ENCODE measurements around the gene C6orf89.
"Not testable (repeated sequence)": the region's sequence is repeated elsewhere in the genome, so short reads cannot be mapped to it uniquely, and the experiment has no call there.

Gene C6orf89

DNA sequence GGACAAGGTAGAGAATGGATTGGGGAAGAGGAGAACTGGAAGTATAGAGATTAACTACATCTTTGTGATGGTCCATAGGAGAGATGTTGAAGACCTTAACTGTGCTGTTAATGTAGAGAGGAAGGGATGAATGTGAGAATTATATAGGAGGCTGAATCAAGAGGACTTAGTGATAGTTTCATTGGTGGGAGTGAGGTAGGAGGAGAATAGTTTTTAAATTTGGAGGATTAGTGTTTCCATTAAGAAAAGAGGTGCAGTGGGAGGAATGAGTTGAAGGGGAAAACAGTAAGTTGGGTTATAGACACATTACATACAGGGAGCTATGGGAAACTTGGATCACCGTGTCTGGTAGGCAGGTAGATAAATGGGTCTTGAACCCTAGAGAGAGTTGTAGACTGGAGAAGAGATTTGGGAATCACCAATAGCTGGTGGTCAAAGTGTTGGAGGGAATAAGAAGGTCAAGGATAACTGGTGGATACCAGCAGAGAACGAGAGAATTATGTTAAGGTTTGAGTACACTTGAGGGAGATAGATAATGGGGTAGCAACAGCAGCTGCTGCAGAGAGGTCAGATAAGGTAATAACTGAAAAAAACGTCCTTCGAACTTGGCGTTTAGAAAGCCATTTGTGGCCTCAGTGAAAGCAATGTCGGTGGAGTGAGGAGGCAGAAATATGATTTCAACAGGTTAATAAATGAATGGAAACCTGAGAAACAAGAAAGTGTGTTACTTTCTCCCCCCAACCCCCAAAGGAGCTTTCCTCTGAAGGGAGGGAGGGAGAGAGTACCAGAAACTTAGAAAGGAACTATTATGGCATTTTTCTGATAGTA lies 3.1 kb downstream of the C6orf89 start:
- DNase-seq: no peak

DNA sequence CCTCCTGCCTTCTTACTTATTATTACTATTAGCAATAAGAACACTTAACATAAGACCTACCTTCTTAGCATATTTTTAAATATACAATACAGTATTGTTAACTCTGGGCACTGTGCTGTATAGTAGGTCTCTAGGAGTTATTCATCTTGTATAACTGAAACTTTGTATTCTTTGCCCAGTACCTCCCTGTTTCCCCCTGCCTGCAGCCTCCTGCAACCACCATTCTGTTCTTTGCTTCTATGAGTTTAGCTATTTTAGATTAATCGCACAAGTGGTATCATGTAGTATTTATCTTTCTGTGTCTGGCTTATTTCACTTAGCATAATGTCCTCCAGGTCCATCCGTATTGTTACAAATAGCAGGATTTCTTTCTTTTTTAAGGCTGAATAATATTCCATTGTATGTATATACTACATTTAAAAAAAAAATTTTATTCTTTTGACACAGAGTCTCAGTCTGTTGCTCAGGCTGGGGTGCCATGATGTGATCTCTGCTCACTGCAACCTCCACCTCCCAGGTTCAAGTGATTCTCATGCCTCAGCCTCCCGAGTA lies 4.4 kb downstream of the C6orf89 start:
- DNase-seq: no peak

DNA sequence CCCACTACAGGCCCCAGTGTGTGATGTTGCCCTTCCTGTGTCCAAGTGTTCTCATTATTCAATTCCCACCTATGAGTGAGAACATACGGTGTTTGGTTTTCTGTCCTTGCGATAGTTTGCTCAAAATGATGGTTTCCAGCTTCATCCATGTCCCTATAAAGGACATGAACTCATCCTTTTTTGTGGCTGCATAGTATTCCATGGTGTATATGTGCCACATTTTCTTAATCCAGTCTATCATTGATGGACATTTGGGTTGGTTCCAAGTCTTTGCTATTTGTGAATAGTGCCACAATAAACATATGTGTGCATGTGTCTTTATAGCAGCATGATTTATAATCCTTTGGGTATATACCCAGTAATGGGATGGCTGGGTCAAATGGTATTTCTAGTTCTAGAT lies 5.4 kb downstream of the C6orf89 start:
- not testable (repeated sequence) for DNase-seq

DNA sequence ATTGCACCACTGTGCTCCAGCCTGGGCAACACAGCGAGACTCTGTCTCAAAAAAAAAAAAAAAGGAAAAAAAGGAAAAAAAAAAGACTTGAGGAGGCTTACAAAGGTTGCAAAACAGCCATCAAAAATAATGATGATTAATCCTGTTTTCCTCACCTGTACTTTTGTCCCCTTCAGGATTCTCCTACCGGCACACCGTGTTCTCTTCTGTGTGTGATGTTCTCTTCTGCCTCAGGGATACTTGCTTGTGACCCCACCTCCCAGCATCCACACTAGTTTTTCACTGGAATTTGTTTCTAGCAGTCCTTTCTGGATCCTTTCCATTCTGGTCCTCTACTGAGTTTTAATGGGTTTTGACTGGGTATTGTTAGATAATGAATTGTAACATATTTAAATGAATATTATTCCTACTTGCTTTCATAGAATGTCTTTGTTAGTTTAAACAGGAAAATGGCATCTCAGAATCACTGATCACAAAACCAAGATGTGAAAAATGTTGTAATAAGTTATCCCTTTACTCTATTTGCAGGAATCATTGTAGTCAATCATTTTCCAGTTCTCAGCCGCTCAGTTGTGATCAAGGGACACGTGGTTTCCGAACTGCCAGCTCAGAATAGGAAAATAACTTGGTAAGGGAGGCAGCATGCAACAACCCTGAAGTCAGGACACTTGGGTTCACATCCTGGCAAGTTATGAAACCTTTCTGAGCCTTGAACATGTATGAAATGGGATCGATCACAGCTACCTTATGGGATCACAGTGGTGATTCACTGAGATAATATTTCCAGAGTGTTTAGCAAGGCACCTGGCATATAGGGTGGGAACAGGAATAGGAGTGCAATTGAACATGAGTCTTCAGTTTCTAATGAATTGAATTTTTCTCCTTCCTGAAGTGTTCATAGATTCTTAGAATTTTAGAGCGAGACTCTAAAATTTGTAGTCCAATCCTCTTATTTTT lies 8.5 kb downstream of the C6orf89 start:
- no peak for DNase-seq

GRCh38 chr6:36897609-36898008 lies 11.9 kb downstream of the C6orf89 start:
- no peak for DNase-seq

- no peak for DNase-seq
Observed at GRCh38 chr6:36904114-36904513, 18.4 kb downstream of the C6orf89 start.

DNA sequence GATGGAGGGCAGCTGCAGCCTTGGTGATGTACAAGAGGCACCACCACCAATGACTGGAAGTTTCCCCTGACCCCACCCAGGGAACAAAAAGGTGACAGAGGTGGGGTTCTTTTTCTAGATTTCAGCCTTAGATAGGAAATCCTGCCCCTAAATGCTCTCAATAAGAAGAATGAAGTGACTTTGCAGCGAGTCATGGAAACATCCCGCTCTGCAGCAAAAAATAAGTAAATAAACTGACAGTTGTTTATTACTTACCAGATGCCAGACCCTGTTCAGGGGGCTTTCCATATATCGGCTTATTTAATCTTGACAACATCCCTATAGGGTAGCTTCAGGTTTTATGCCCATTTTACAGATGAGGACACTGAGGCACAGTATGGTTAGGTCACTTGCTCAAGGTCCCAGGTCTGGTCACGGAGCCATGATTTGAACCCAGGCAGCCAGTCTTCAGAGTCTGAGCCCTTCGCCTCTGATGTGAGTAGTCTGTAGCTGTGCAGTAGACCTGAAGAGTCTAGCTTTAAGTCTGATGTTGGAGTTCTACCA lies 19.2 kb downstream of the C6orf89 start:
- no peak for DNase-seq

DNA sequence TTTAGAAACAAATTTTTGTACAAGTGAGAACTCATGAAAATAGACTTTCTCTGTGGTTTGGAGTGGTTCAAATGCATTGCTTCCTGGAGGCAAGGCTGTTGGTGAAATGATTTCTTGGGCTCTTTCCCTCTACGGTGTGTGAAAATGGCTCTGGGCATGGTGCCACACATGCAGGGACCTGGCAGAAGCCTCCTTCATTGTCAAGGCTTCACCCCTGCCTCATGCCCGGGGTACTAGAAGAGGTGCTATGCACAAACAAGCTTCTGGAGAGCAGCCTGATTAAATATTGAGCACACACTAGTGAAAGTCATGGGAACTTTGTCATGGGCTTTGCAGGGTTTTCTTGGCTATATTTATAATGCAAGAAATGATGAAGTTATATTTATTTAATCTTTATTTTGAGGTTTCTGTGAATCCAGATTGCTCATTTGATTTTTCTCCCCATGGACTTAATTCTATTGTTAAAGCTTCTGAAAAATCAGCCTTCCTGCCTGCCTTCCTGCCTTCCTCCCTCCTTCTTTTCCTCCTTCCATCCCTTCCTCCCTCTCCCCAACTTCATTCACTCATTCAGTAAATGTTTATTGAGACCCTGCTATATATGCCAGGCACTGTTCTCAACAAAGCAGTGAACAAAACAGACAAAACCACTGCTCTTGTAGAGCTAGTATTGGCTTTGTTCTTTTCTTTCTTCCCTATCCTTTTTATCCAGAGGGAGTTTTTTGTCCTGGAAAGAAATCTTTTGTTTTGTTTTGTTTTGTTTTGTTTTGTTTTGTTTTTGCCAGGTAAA lies 21.0 kb downstream of the C6orf89 start:
- DNase-seq: no peak

DNA sequence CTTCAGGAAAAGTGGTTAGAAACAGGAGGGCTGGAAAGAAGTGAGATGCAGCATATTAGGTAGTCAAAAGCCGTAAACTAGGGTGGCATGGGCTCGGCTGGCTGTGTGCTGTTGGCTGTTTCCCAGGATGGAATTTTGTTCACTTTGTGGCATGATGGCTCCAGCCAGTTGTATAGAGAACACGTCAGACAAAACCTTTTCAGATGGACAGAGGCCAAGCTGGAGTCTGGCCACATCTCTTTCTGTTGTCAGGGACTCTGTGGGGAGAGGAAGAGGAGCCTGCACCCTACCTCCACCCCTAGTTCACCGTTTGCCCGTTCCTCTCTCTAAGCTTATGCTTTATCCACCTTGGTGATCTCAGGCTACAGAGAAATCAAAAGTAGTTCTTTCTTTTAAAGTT lies 22.0 kb downstream of the C6orf89 start:
- no peak for DNase-seq

DNA sequence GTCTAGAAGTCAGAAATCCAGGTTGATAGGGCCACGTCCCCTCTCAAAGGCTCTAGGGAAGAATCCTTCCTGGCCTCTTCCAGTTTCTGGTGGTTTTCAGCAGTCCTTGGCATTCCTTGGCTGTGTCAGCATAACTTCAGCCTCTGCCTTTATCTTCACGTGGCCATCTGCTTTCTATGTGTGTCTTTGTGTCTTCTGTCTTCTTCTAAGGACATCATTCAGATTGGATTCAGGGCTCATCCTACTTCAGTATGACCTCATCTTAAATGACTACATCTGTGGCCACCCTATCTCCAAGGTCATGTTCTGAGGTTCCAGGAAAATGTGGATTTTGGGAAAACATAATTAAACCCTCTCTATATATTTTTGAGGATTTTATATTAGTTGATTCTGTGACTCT lies 23.0 kb downstream of the C6orf89 start:
- DNase-seq: no peak

DNA sequence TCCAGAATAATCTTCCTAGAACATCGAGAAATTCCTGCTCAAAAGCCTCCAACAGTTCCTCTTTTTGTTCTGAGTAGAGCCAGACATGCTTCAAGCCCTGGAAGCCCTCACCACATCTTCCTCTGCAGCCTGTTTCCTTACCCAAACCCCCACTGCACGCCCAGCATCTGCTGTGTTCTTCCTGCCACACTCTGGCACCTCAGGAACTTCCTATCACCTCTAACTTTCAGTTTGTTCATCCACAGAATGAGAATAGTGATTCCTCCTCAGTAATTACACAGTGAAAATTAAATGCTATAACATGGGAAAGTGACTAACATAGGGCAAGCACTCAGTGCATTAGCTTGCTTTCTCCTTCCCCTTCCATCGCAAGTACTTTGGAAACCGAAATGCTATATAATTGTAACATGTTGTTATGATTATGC lies 26.3 kb downstream of the C6orf89 start:
- no peak for DNase-seq

DNA sequence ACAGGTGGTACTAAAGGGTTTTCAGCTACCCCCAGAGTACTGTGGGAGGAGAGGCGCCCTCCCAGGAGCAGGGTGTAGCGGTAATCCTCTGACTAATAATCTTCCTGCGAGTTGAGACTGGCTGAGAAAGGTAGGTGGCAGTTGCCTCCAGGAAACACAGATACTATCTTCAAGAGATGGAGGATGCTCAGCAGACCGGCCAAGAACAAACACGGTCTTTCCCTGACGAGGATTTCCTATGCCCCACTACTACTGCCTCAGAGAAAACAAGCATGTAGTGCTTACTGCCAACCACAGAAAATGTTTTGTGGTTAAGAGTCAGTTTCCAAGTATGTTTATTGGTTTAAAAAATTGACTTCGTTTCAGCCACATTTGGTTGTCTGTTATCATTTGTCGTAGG lies 26.8 kb downstream of the C6orf89 start:
- no peak for DNase-seq

DNA sequence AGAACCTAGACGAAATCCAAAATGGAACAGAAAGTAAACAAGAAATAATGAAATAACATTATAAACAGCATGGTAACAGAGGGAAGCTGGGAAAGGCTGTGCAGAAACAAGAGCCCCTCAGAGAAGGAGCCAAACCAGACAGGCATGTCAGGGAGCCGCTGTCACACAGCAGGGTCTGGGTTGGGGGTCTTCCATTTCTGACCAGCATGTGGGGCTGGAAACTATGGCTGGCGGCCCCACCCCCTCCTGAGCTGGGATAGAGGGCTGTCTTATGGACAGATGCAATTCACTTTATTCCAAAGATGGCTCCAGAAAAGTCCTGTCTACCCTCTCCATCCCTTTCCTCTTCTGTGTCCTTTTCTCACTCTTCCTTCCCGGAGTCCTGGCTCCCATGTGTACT lies 27.3 kb downstream of the C6orf89 start:
- no peak for DNase-seq

GRCh38 chr6:36914227-36914794 lies 28.6 kb downstream of the C6orf89 start:
- DNase-seq: no peak

GRCh38 chr6:36915599-36915998 lies 29.8 kb downstream of the C6orf89 start:
- DNase-seq: no peak

- no peak for DNase-seq
Observed at GRCh38 chr6:36916126-36916525, 30.4 kb downstream of the C6orf89 start.

GRCh38 chr6:36917541-36918193 lies 31.9 kb downstream of the C6orf89 start:
- DNase-seq: no peak

- DNase-seq: no peak
Observed at GRCh38 chr6:36920049-36920448, 34.3 kb downstream of the C6orf89 start.

DNA sequence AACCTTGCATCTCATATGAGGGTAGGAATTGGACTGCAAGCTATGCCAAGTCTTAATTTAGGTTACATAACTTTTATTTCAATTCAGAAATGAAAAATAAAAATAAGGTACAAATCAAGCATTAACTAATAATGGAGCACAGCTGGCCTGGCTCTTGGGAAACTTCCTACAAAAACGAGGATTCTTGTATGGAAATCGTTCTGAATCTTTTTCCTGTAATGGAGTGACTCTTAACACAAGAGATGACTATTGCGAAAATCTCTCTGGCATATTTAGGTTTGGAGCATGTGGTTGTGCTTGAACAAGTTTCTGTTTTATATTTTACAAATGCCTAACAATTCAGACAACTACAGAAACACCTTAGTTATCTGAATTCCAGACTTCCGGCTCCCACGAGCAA lies 34.8 kb downstream of the C6orf89 start:
- no peak for DNase-seq

DNA sequence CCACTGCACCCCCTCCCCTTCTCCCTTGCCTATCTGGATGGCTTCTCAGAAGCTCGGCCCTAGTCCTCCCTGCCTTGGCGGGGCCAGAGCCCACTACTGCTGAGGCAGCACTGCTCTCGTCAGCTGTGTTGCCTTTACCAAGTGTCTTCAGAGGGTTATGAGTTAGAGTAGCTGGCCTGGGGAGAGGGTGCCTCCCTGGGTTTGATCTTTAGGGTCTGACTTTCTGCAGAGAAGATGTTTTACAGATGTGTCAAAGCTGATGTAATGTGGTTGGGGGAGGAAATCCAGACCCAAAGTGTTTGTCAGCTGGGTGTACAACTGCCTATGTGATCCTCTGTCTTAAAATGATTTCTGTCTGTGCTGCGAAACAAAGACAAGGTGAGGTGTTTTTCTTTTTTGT lies 38.4 kb downstream of the C6orf89 start:
- no peak for DNase-seq

DNA sequence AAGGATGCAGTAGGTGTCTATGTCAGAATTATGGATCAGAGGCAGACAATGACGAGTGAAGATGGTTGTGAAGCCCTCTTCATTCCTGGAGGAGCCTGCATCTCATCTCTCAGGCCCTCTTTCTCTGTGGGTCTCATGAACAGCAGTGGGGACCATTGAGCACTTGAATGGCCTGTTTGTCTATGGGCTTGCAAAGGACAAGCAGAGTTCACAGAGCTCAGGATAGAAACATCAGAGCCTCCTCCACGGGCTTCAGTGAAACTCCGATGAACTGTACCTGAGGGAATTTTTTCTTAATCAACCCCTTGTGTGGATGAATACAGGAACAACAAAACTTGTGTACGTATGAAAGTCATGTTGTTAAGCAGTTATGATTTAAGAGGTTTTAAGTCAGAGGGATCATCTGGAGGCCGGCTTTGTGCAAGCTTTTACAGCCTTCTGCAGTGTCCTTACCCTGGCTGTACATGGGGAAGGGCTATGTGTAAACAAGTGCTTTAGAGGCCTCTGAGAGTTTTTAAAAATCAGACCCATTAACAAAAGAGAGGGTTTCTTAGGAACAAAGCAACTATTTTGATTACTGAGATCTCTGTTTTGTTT lies 39.1 kb downstream of the C6orf89 start:
- no peak for DNase-seq

Measured in NCI-H187 (cell line).